ENCODE results near the gene NPIPB8.
"Not testable (repeated sequence)": the region's sequence is repeated elsewhere in the genome, so short reads cannot be mapped to it uniquely, and the experiment has no call there.

The NPIPB8 gene

GRCh38 chr16:28637765-28638164 is at the start of gene NPIPB8:
NPIPB8 (plus strand) TSS chr16:28638065; CDS start chr16:28638361, 296 bp downstream.
- not testable (repeated sequence) for H3K27me3 ChIP-seq (ENCODE audit: control insufficient read depth, insufficient read depth, low read length); H3K27ac ChIP-seq (ENCODE audit: low read depth, low read length); H3K9me3 ChIP-seq (ENCODE audit: control insufficient read depth, insufficient read depth, low read length); H3K4me3 ChIP-seq (ENCODE audit: low read depth, low read length); H3K36me3 ChIP-seq (ENCODE audit: control insufficient read depth, insufficient read depth, low read length); H3K9ac ChIP-seq (ENCODE audit: low read depth, low read length); H3K4me1 ChIP-seq (ENCODE audit: control insufficient read depth, insufficient read depth, low read length)

GRCh38 chr16:28589069-28589468 is 48.8 kb upstream of the NPIPB8 start:
- H3K4me1 ChIP-seq (ENCODE audit: control insufficient read depth, insufficient read depth, low read length) = no peaks in the 10 kb centered on the region
- H3K36me3 ChIP-seq (ENCODE audit: control insufficient read depth, insufficient read depth, low read length) = peaks cover 20% of the 10 kb centered on the region
- no peaks in the 10 kb centered on the region for H3K27me3 ChIP-seq (ENCODE audit: control insufficient read depth, insufficient read depth, low read length)
- no peak overlapping the region for H3K27ac ChIP-seq (ENCODE audit: low read depth, low read length)
- no peak overlapping the region for H3K9ac ChIP-seq (ENCODE audit: low read depth, low read length)
- no peak overlapping the region for H3K4me3 ChIP-seq (ENCODE audit: low read depth, low read length)
- H3K9me3 ChIP-seq (ENCODE audit: control insufficient read depth, insufficient read depth, low read length) = no peaks in the 10 kb centered on the region

GRCh38 chr16:28589930-28590329 is 47.9 kb upstream of the NPIPB8 start:
- Histone ChIP-seq H3K27ac (ENCODE audit: low read depth, low read length) (no peak overlapping the region), H3K9me3 (ENCODE audit: control insufficient read depth, insufficient read depth, low read length) (no peaks in the 10 kb centered on the region), H3K27me3 (ENCODE audit: control insufficient read depth, insufficient read depth, low read length) (no peaks in the 10 kb centered on the region), H3K4me1 (ENCODE audit: control insufficient read depth, insufficient read depth, low read length) (no peaks in the 10 kb centered on the region), H3K4me3 (ENCODE audit: low read depth, low read length) (no peak overlapping the region), H3K9ac (ENCODE audit: low read depth, low read length) (no peak overlapping the region), H3K36me3 (ENCODE audit: control insufficient read depth, insufficient read depth, low read length) (peaks cover 20% of the 10 kb centered on the region)

DNA sequence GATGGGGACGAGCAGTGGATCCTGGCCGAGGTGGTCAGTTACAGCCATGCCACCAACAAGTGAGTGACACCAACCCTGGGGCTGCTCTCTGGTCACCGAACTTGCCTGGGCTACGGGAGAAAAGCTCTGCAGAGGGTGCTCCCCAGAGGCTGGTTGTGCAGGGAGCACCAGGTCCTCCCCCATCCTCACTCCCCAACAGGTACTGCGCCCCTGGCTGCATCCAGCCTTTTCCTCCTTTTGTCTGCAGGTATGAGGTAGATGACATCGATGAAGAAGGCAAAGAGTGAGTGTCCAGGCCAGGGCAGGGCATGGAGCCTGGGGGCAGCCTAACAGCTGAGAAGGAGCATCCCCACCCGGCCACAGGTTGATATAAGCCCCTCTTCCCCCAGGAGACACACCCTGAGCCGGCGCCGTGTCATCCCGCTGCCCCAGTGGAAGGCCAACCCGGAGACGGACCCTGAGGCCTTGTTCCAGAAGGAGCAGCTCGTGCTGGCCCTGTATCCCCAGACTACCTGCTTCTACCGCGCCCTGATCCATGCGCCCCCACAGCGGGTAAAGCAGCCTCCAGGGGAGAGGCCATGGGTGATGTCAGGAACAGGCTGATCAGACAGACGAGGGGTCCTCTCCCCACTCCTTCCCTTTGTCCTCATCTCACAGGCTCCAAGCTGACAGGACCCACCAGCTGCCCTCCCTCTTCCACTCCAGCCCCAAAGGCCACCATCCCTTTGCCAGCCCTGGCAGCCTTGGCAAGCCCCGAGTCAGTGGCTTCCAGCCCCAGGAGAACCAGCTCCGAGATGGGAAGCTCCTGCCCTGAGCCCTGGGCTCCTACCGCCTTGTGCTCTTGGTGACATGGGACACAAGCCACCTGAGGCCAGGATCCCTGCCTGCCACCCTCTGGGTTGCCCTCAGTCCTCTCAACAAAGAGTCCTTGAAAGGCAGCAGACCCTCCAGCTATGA is 47.2 kb upstream of the NPIPB8 start:
- H3K27ac ChIP-seq (ENCODE audit: low read depth, low read length) = no peak overlapping the region
- H3K4me1 ChIP-seq (ENCODE audit: control insufficient read depth, insufficient read depth, low read length) = no peaks in the 10 kb centered on the region
- no peak overlapping the region for H3K9ac ChIP-seq (ENCODE audit: low read depth, low read length)
- H3K36me3 ChIP-seq (ENCODE audit: control insufficient read depth, insufficient read depth, low read length) = peaks cover 16% of the 10 kb centered on the region
- H3K27me3 ChIP-seq (ENCODE audit: control insufficient read depth, insufficient read depth, low read length) = no peaks in the 10 kb centered on the region
- no peaks in the 10 kb centered on the region for H3K9me3 ChIP-seq (ENCODE audit: control insufficient read depth, insufficient read depth, low read length)
- no peak overlapping the region for H3K4me3 ChIP-seq (ENCODE audit: low read depth, low read length)

DNA sequence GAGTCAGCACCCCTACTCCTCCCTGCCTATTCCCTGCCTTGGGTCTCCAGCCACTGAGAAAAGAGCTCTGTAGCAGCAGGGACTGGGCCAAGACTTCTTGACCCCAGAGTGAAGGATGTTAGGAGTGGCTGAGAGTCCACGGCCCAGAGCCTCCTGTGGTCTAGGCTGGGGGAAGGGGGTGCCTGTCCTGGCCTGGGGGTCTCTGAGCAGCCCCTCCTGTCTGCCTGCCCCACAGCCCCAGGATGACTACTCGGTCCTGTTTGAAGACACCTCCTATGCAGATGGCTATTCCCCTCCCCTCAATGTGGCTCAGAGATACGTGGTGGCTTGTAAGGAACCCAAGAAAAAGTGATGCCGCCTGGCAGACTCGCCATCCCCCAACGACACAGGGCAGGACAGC is 46.5 kb upstream of the NPIPB8 start:
- Histone ChIP-seq H3K36me3 (ENCODE audit: control insufficient read depth, insufficient read depth, low read length) (peaks cover 16% of the 10 kb centered on the region), H3K4me3 (ENCODE audit: low read depth, low read length) (no peak overlapping the region), H3K27me3 (ENCODE audit: control insufficient read depth, insufficient read depth, low read length) (no peaks in the 10 kb centered on the region), H3K9ac (ENCODE audit: low read depth, low read length) (no peak overlapping the region), H3K9me3 (ENCODE audit: control insufficient read depth, insufficient read depth, low read length) (no peaks in the 10 kb centered on the region), H3K4me1 (ENCODE audit: control insufficient read depth, insufficient read depth, low read length) (no peaks in the 10 kb centered on the region), H3K27ac (ENCODE audit: low read depth, low read length) (no peak overlapping the region)

- H3K9me3 ChIP-seq (ENCODE audit: control insufficient read depth, insufficient read depth, low read length) = no peaks in the 10 kb centered on the region
- peaks cover 16% of the 10 kb centered on the region for H3K36me3 ChIP-seq (ENCODE audit: control insufficient read depth, insufficient read depth, low read length)
These were observed 45.4 kb upstream of the NPIPB8 start for GRCh38 chr16:28592511-28592910.

GRCh38 chr16:28592979-28593553 is 44.8 kb upstream of the NPIPB8 start:
- Histone ChIP-seq H3K27ac (ENCODE audit: low read depth, low read length) (no peak overlapping the region), H3K27me3 (ENCODE audit: control insufficient read depth, insufficient read depth, low read length) (no peaks in the 10 kb centered on the region), H3K9ac (ENCODE audit: low read depth, low read length) (no peak overlapping the region), H3K4me3 (ENCODE audit: low read depth, low read length) (no peak overlapping the region), H3K36me3 (ENCODE audit: control insufficient read depth, insufficient read depth, low read length) (peaks cover 16% of the 10 kb centered on the region), H3K9me3 (ENCODE audit: control insufficient read depth, insufficient read depth, low read length) (no peaks in the 10 kb centered on the region), H3K4me1 (ENCODE audit: control insufficient read depth, insufficient read depth, low read length) (peaks cover 9% of the 10 kb centered on the region; the same call in 1 of the 2 replicates)

More at GRCh38 chr16:28592511-28592910, 45.4 kb upstream of the NPIPB8 start:
- H3K27ac ChIP-seq (ENCODE audit: low read depth, low read length) = no peak overlapping the region
- no peak overlapping the region for H3K4me3 ChIP-seq (ENCODE audit: low read depth, low read length)
- no peaks in the 10 kb centered on the region for H3K27me3 ChIP-seq (ENCODE audit: control insufficient read depth, insufficient read depth, low read length)
- peaks cover 5% of the 10 kb centered on the region; the same call in 1 of the 2 replicates for H3K4me1 ChIP-seq (ENCODE audit: control insufficient read depth, insufficient read depth, low read length)
- H3K9ac ChIP-seq (ENCODE audit: low read depth, low read length) = no peak overlapping the region

DNA sequence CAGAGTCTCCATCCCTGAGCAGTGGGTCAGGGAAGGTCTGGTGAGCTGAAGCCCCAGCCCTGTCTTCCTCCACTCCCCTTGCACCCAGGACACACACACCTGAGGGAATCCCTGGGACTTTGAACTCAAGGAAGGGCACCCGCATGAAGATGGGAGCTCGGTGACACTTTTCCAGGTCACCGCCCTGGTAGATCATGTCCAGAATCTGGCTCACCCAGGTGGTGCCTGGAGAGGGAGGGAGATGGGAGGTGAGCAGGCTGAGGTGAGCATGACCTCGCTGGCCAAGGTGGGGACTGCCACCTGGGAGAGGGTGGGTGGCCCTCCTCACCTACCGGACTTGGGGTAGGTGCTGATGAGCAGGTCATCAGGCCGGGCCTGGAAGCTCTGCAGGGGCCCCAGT is 42.4 kb upstream of the NPIPB8 start:
- H3K27me3 ChIP-seq (ENCODE audit: control insufficient read depth, insufficient read depth, low read length); H3K9me3 ChIP-seq (ENCODE audit: control insufficient read depth, insufficient read depth, low read length); H3K4me3 ChIP-seq (ENCODE audit: low read depth, low read length); H3K36me3 ChIP-seq (ENCODE audit: control insufficient read depth, insufficient read depth, low read length); H3K27ac ChIP-seq (ENCODE audit: low read depth, low read length); H3K9ac ChIP-seq (ENCODE audit: low read depth, low read length); H3K4me1 ChIP-seq (ENCODE audit: control insufficient read depth, insufficient read depth, low read length): not testable (repeated sequence)

DNA sequence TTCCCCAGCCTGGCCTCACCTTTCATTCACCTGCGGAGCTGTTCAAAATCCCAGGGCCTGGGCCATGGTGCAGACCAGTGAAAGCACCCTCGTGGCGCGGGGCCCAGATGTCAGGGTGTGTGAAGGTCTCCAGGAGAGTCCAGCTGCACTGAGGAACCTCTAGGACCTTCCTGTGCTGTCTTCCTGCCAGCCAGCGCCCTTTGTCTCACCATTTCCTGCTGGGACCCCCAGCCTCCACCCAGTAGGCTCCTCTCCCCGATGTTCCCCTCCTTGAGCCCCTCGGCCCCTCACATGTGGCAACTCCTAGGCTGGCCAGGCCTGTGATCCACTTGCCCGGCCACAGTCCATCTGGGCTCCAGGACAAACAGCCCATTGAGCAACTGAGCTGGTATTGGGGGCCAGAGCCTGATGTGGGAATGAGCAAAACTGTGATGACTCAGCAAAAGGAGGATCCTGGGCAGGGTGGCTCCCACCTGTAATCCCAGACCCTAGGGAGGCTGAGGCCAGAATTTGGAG is 41.7 kb upstream of the NPIPB8 start:
- Histone ChIP-seq H3K9ac (ENCODE audit: low read depth, low read length) (no peak overlapping the region), H3K27ac (ENCODE audit: low read depth, low read length) (no peak overlapping the region), H3K4me3 (ENCODE audit: low read depth, low read length) (no peak overlapping the region)

GRCh38 chr16:28596840-28597691 is 40.8 kb upstream of the NPIPB8 start, which contains the start of gene SULT1A2:
SULT1A2 (minus strand) TSS chr16:28597050; CDS start chr16:28595930, 1,120 bp downstream.
- no peak within 1 kb of the TSS for H3K9ac ChIP-seq (ENCODE audit: low read depth, low read length)
- no peak within 1 kb of the TSS for H3K27ac ChIP-seq (ENCODE audit: low read depth, low read length)
- no peak within 1 kb of the TSS for H3K4me3 ChIP-seq (ENCODE audit: low read depth, low read length)
- H3K9me3 ChIP-seq (ENCODE audit: control insufficient read depth, insufficient read depth, low read length) = no peaks in the 10 kb centered on the region
- no peaks in the 10 kb centered on the region for H3K27me3 ChIP-seq (ENCODE audit: control insufficient read depth, insufficient read depth, low read length)
- H3K4me1 ChIP-seq (ENCODE audit: control insufficient read depth, insufficient read depth, low read length) = peaks cover 9% of the 10 kb centered on the region; the same call in 1 of the 2 replicates
- no peaks in the 10 kb centered on the region for H3K36me3 ChIP-seq (ENCODE audit: control insufficient read depth, insufficient read depth, low read length)

More for the DNA sequence above, 41.7 kb upstream of the NPIPB8 start:
- no peaks in the 10 kb centered on the region for H3K9me3 ChIP-seq (ENCODE audit: control insufficient read depth, insufficient read depth, low read length)
- peaks cover 9% of the 10 kb centered on the region; the same call in 1 of the 2 replicates for H3K4me1 ChIP-seq (ENCODE audit: control insufficient read depth, insufficient read depth, low read length)
- no peaks in the 10 kb centered on the region for H3K27me3 ChIP-seq (ENCODE audit: control insufficient read depth, insufficient read depth, low read length)
- peaks cover under 1% of the 10 kb centered on the region; the same call in 1 of the 2 replicates for H3K36me3 ChIP-seq (ENCODE audit: control insufficient read depth, insufficient read depth, low read length)

Data from HUES48 (cell line).